Endothelial cell of umbilical vein (primary cell): ENCODE measurements around the gene DGKI. TPM values are rescaled to one million over a fixed set of nuclear protein-coding genes. Genes with fewer than 3 reads are reported as not detected.

ENCODE experiments used
- BruUV-seq: library from RNA; stranded (reverse); fragments of 400-500 nt; replicated peaks from 2 replicates; lab custom pipeline; 2021; lab: Mats Ljungman, UMichigan
- CTCF ChIA-PET: fragments of 300-600, 350-600 bp; sonication (Branson Sonifier 250); formaldehyde crosslinking; loops from one replicate; lab custom pipeline; 2021; ENCODE audit warnings: antibody characterized with exemption, inconsistent platforms; lab: Charles Lee
- POLR2A ChIA-PET: fragments of 300-600, 350-600 bp; sonication (Branson Sonifier 250); formaldehyde crosslinking; loops from one replicate; lab custom pipeline; 2021; ENCODE audit warnings: antibody characterized with exemption, inconsistent platforms; lab: Charles Lee
- DNase-seq: peaks from one replicate; pipeline ENCODE4 v3.0.0-alpha.2; 2011; ENCODE audit warnings: low read depth, low spot score
- FAIRE-seq: peaks from 2 replicates; lab custom pipeline; 2011; peaks lifted over from hg19 to GRCh38; lab: Jason Lieb, UNC
- H2AFZ ChIP-seq: 2 replicates; pipeline ENCODE4 v1.6.0; 2012; ENCODE audit warnings: low read depth, low read length, control low read depth, inconsistent platforms
- H3K27ac ChIP-seq: 2 replicates; pipeline ENCODE4 v1.5.1; 2011; ENCODE audit warnings: low read depth, mild to moderate bottlenecking, control low read depth, low read length, moderate library complexity; ENCODE audit not compliant: insufficient read depth
- H3K27me3 ChIP-seq, 2 experiments: 2 replicates each; pipeline versions ENCODE4 v1.6.0 to v1.6.1; 2011; ENCODE audit warnings: low read length in 2 of 2, mixed read lengths in 1 of 2; ENCODE audit not compliant: control insufficient read depth in 2 of 2, insufficient read depth in 2 of 2
- H3K36me3 ChIP-seq, 2 experiments: 2 replicates in 1 of 2; 3 replicates in 1 of 2; pipeline ENCODE4 v1.5.1; 2011; ENCODE audit warnings: low read length in 2 of 2, mild to moderate bottlenecking in 1 of 2, moderate library complexity in 1 of 2; ENCODE audit not compliant: control insufficient read depth in 2 of 2, insufficient read depth in 2 of 2; ENCODE audit errors: extremely low read depth in 1 of 2
- H3K4me1 ChIP-seq: 3 replicates; pipeline ENCODE4 v1.5.1; 2011; ENCODE audit warnings: mild to moderate bottlenecking, low read length; ENCODE audit not compliant: control insufficient read depth, insufficient read depth; ENCODE audit errors: extremely low read depth
- H3K4me2 ChIP-seq: 2 replicates; pipeline ENCODE4 v1.6.1; 2011; ENCODE audit warnings: low read length, control low read depth, mixed read lengths; ENCODE audit not compliant: insufficient read depth
- H3K4me3 ChIP-seq, 3 experiments: fragments of 200-600 bp in 1 of 3; sonication (generic), shearing (Covaris generic) in 1 of 3; replicated peaks in 1 of 3; 2 replicates each; pipeline ENCODE4 v1.5.1; 2011 to 2016; ENCODE audit warnings: control low read depth in 3 of 3, low read length in 3 of 3, mild to moderate bottlenecking in 2 of 3, inconsistent platforms in 1 of 3, low read depth in 1 of 3, moderate library complexity in 1 of 3; ENCODE audit not compliant: insufficient read depth in 1 of 3
- H3K79me2 ChIP-seq: 2 replicates; pipeline ENCODE4 v1.6.0; 2012; ENCODE audit warnings: low read length, inconsistent platforms; ENCODE audit not compliant: control insufficient read depth, insufficient read depth
- H3K9ac ChIP-seq: replicated peaks from 2 replicates; pipeline ENCODE3; 2011; ENCODE audit warnings: low read length, control low read depth; ENCODE audit not compliant: insufficient read depth; ENCODE audit errors: extremely low read depth
- H3K9me1 ChIP-seq: replicated peaks from 3 replicates; pipeline ENCODE4 v1.6.0; 2011; ENCODE audit warnings: mild to moderate bottlenecking, low read length; ENCODE audit not compliant: control insufficient read depth, insufficient read depth; ENCODE audit errors: extremely low read depth
- H3K9me3 ChIP-seq: replicated peaks from 2 replicates; pipeline ENCODE4 v1.5.1; 2012; ENCODE audit warnings: low read length, inconsistent platforms; ENCODE audit not compliant: control insufficient read depth, insufficient read depth
- H4K20me1 ChIP-seq: replicated peaks from 2 replicates; pipeline ENCODE3; 2011; ENCODE audit warnings: mild to moderate bottlenecking, low read length; ENCODE audit not compliant: control insufficient read depth, insufficient read depth; ENCODE audit errors: extremely low read depth
- CTCF ChIP-seq, 2 donors: IDR thresholded peaks; 1 replicate in 1 of 2; 2 replicates in 1 of 2; pipeline ENCODE4 v1.5.1; 2011; ENCODE audit warnings: low read length in 2 of 2, mild to moderate bottlenecking in 2 of 2, moderate library complexity in 2 of 2, control low read depth in 1 of 2, inconsistent platforms in 1 of 2, low read depth in 1 of 2; ENCODE audit not compliant: insufficient read depth in 1 of 2; ENCODE audit errors: extremely low read depth in 1 of 2
- EZH2 ChIP-seq: IDR thresholded peaks from 2 replicates; pipeline ENCODE4 v1.6.1; 2012; ENCODE audit warnings: borderline replicate concordance, low read depth, mild to moderate bottlenecking, moderate library complexity, low read length, inconsistent platforms; ENCODE audit not compliant: severe bottlenecking
- FOS ChIP-seq: IDR thresholded peaks from 2 replicates; pipeline ENCODE4 v1.6.1; 2011; ENCODE audit warnings: mild to moderate bottlenecking, low read length, moderate library complexity, borderline replicate concordance; ENCODE audit not compliant: insufficient read depth
- GATA2 ChIP-seq: IDR thresholded peaks from 2 replicates; pipeline ENCODE4 v1.7.0; 2011; ENCODE audit warnings: low read depth, mild to moderate bottlenecking, moderate library complexity, mixed read lengths, low read length; ENCODE audit not compliant: insufficient read length, insufficient read depth
- JUN ChIP-seq: IDR thresholded peaks from 2 replicates; pipeline ENCODE4 v1.6.1; 2011; ENCODE audit warnings: borderline replicate concordance, low read depth; ENCODE audit not compliant: insufficient read length, insufficient read depth
- MAX ChIP-seq: IDR thresholded peaks from 2 replicates; pipeline ENCODE4 v1.6.1; 2011; ENCODE audit not compliant: insufficient read depth, insufficient read length
- MYC ChIP-seq: IDR thresholded peaks from one replicate; pipeline ENCODE4 v1.6.1; 2011; ENCODE audit warnings: mild to moderate bottlenecking, low read depth, low read length
- POLR2A ChIP-seq: IDR thresholded peaks from 2 replicates; pipeline ENCODE4 v1.6.1; 2012; ENCODE audit warnings: low read depth, mild to moderate bottlenecking, control low read depth, low read length
- POLR2AphosphoS5 ChIP-seq: IDR thresholded peaks from 2 replicates; pipeline ENCODE4 v1.6.1; 2012; ENCODE audit warnings: low read depth, mild to moderate bottlenecking, control low read depth, low read length, moderate library complexity; ENCODE audit not compliant: insufficient read depth
- dilution Hi-C: fragments of 300-500 bp; cut with MboI; formaldehyde crosslinking; loops from one replicate; pipeline ENCODE4 v1.15.0; 2019; ENCODE audit warnings: low sequenced_read_pairs; ENCODE audit not compliant: extremely low pct_ligation_motif_present
- intact Hi-C: fragments of 100-400 bp; cut with micrococcal nuclease; formaldehyde crosslinking; loops from one replicate; pipeline ENCODE4 v1.10.0; 2022
- polyA plus RNA-seq, 4 experiments: library from polyadenylated mRNA; depleted of rRNA in 3 of 4; stranded (reverse) in 3 of 4; unstranded in 1 of 4; fragments of >200 nt; gene quantifications; 2 replicates each; pipeline versions ENCODE4 v1.2.1 to v1.2.3, GENCODE V29; 2011 to 2012; ENCODE audit warnings: missing spikeins in 1 of 4
- total RNA-seq: library from RNA; stranded (reverse); gene quantifications from 2 replicates; pipeline ENCODE4 v1.2.3, GENCODE V29; 2021

DGKI gene
- total and polyA plus RNA-seq, 2 donors (not counting 3 experiments of a cell fraction or from before 2014, with no cell fraction given): 0.11 to 0.51 TPM

- TF ChIP-seq POLR2AphosphoS5: no peak
- no peak for TF ChIP-seq GATA2
- TF ChIP-seq JUN: no peak
- no peak for TF ChIP-seq FOS
- TF ChIP-seq EZH2: no peak
- no peak for TF ChIP-seq POLR2A
- no peak for TF ChIP-seq MYC
- no peak for TF ChIP-seq MAX
- TF ChIP-seq CTCF (IDR thresholded peaks at IDR 0.05; ENCODE audit: extremely low read depth in 1 of 2, insufficient read depth in 1 of 2, low read depth in 1 of 2, low read length in 2 of 2): no peak
- no peaks in the 10 kb centered on the region for H3K27me3 ChIP-seq
- H2AFZ ChIP-seq: no peak overlapping the region
- DNase-seq (no peak), FAIRE-seq (no peak)
- no peaks in the 10 kb centered on the region for H3K36me3 ChIP-seq
- no peaks in the 10 kb centered on the region for H4K20me1 ChIP-seq
- no peaks in the 10 kb centered on the region for H3K9me1 ChIP-seq
- no peak overlapping the region for H3K4me2 ChIP-seq
- intact Hi-C loops (no loop called here), dilution Hi-C loops (no loop called here)
- no peaks in the 10 kb centered on the region for H3K79me2 ChIP-seq
- no peak overlapping the region for H3K27ac ChIP-seq
- ChIA-PET CTCF (no interaction called here), POLR2A (no interaction called here)
- BruUV-seq: no TSS peak
- peaks cover 2% of the 10 kb centered on the region for H3K4me1 ChIP-seq
- no peaks in the 10 kb centered on the region for H3K9me3 ChIP-seq
- H3K9ac ChIP-seq: no peak overlapping the region
- H3K4me3 ChIP-seq: no peak overlapping the region
Measured at GRCh38 chr7:137480401-137480800, 366.4 kb downstream of the DGKI start.
